ENCODE results near the gene RAB32. TPM values are rescaled to one million over a fixed set of nuclear protein-coding genes. Genes with fewer than 3 reads are reported as not detected.
"Not testable (repeated sequence)": the region's sequence is repeated elsewhere in the genome, so short reads cannot be mapped to it uniquely, and the experiment has no call there.

The RAB32 gene
- total RNA-seq, 4 donors from 2014 or later = 12.3 to 17.7 (median 16.8) TPM

GRCh38 chr6:146560607-146561006, 17.0 kb downstream of the RAB32 start:
- TF ChIP-seq CTCF (IDR thresholded peaks at IDR 0.05) = no peak
- no peak for TF ChIP-seq POLR2A (IDR thresholded peaks at IDR 0.05)
- DNase-seq (ENCODE audit: low spot score in 2 of 2) = no peak
- intact Hi-C loops (cut with DNase I; ENCODE audit: low total_unique reads) = no loop called here
- WGBS, 2 donors = 78 to 81% methylated on average over 1 of the region's 1 CpG
- H3K4me3 ChIP-seq (ENCODE audit: low read depth, poor library complexity, severe bottlenecking) = no peak overlapping the region

GRCh38 chr6:146566661-146567060, 23.0 kb downstream of the RAB32 start:
- H3K4me3 ChIP-seq (ENCODE audit: low read depth, poor library complexity, severe bottlenecking); intact Hi-C loops (cut with DNase I; ENCODE audit: low total_unique reads); DNase-seq (ENCODE audit: low spot score in 2 of 2): not testable (repeated sequence)
- 76 to 86% methylated on average over 2 of the region's 2 CpGs for WGBS, 2 donors

GRCh38 chr6:146568619-146569018, 25.0 kb downstream of the RAB32 start:
- intact Hi-C loops (cut with DNase I; ENCODE audit: low total_unique reads); DNase-seq (ENCODE audit: low spot score in 2 of 2): not testable (repeated sequence)
- 82 to 87% methylated on average over 3 of the region's 3 CpGs for WGBS, 2 donors

GRCh38 chr6:146574211-146574610, 30.6 kb downstream of the RAB32 start:
- no peak overlapping the region for H3K4me3 ChIP-seq (ENCODE audit: low read depth, poor library complexity, severe bottlenecking)
- intact Hi-C loops (cut with DNase I; ENCODE audit: low total_unique reads) = no loop called here
- no peak for DNase-seq (ENCODE audit: low spot score in 2 of 2)
- TF ChIP-seq POLR2A (IDR thresholded peaks at IDR 0.05) = no peak
- WGBS, 2 donors = 95 to 98% methylated on average over 1 of the region's 1 CpG

More at GRCh38 chr6:146568619-146569018, 25.0 kb downstream of the RAB32 start:
- not testable (repeated sequence) for H3K4me3 ChIP-seq (ENCODE audit: low read depth, poor library complexity, severe bottlenecking)

- DNase-seq (ENCODE audit: low spot score in 2 of 2) = no peak
- no peak overlapping the region for H3K4me3 ChIP-seq (ENCODE audit: low read depth, poor library complexity, severe bottlenecking)
- TF ChIP-seq CTCF (IDR thresholded peaks at IDR 0.05) (no peak), POLR2A (IDR thresholded peaks at IDR 0.05) (no peak)
- intact Hi-C loops (cut with DNase I; ENCODE audit: low total_unique reads) = no loop called here
These were observed 34.4 kb downstream of the RAB32 start for GRCh38 chr6:146578054-146578453.

GRCh38 chr6:146581968-146582367, 38.3 kb downstream of the RAB32 start:
- intact Hi-C loops (cut with DNase I; ENCODE audit: low total_unique reads) = no loop called here
- no peak for DNase-seq (ENCODE audit: low spot score in 2 of 2)
- WGBS, 2 donors = 85% methylated on average over 1 of the region's 1 CpG
- TF ChIP-seq POLR2A (IDR thresholded peaks at IDR 0.05) (no peak), CTCF (IDR thresholded peaks at IDR 0.05) (no peak)
- H3K4me3 ChIP-seq (ENCODE audit: low read depth, poor library complexity, severe bottlenecking) = no peak overlapping the region

- intact Hi-C loops (cut with DNase I; ENCODE audit: low total_unique reads) = no loop called here
- H3K4me3 ChIP-seq (ENCODE audit: low read depth, poor library complexity, severe bottlenecking) = no peak overlapping the region
- WGBS, 2 donors = 79 to 82% methylated on average over 5 of the region's 5 CpGs
- peak; percentile 45 to 85 for DNase-seq (ENCODE audit: low spot score in 2 of 2)
- TF ChIP-seq POLR2A (IDR thresholded peaks at IDR 0.05) (no peak), CTCF (IDR thresholded peaks at IDR 0.05) (no peak)
These were observed 39.2 kb downstream of the RAB32 start for GRCh38 chr6:146582857-146583256.

Data from lower leg skin (tissue), 4 donors.